GM11168 (cell line): ENCODE data around the gene TXLNB.
"Not testable (repeated sequence)": the region's sequence is repeated elsewhere in the genome, so short reads cannot be mapped to it uniquely, and the experiment has no call there.

ENCODE experiments used
- in situ Hi-C: fragments of 300-500 bp; cut with MboI; formaldehyde crosslinking; loops from one replicate; pipeline ENCODE4 v1.12.0; 2022; ENCODE audit warnings: low sequenced_read_pairs; ENCODE audit not compliant: unreplicated experiment

Gene TXLNB

GRCh38 chr6:139242457-139243240 is 49.1 kb downstream of the TXLNB start:
- in situ Hi-C loops: no loop called here

- in situ Hi-C loops: no loop called here
These were observed 51.4 kb downstream of the TXLNB start for GRCh38 chr6:139240161-139241010.

- in situ Hi-C loops: no loop called here
These were observed 52.7 kb downstream of the TXLNB start for GRCh38 chr6:139239064-139239463.

GRCh38 chr6:139236105-139236504 is 55.7 kb downstream of the TXLNB start:
- in situ Hi-C loops: no loop called here

- in situ Hi-C loops: no loop called here
These were observed 56.1 kb downstream of the TXLNB start for GRCh38 chr6:139235661-139236060.

GRCh38 chr6:139234193-139234592 is 57.6 kb downstream of the TXLNB start:
- in situ Hi-C loops: not testable (repeated sequence)

GRCh38 chr6:139231206-139231605 is 60.6 kb downstream of the TXLNB start:
- in situ Hi-C loops: no loop called here

- in situ Hi-C loops: no loop called here
These were observed 61.4 kb downstream of the TXLNB start for GRCh38 chr6:139230391-139230840.

GRCh38 chr6:139228387-139228786 is 63.4 kb downstream of the TXLNB start:
- in situ Hi-C loops: loop anchor here (10.0 kb wide), 1 partner anchor 126 kb away; no protein-coding TSS in a partner anchor

- in situ Hi-C loops: loop anchor here (10.0 kb wide), 1 partner anchor 135 kb away; no protein-coding TSS in a partner anchor
These were observed 72.1 kb downstream of the TXLNB start for GRCh38 chr6:139219746-139220145.

- in situ Hi-C loops: no loop called here
These were observed 72.5 kb downstream of the TXLNB start for GRCh38 chr6:139219271-139219729.

GRCh38 chr6:139212460-139212859 is 79.3 kb downstream of the TXLNB start:
- in situ Hi-C loops: not testable (repeated sequence)

- in situ Hi-C loops: not testable (repeated sequence)
These were observed 81.0 kb downstream of the TXLNB start for GRCh38 chr6:139210766-139211165.

- in situ Hi-C loops: no loop called here
These were observed 86.0 kb downstream of the TXLNB start for GRCh38 chr6:139205843-139206242.

GRCh38 chr6:139204978-139205377 is 86.8 kb downstream of the TXLNB start:
- in situ Hi-C loops: no loop called here

GRCh38 chr6:139201378-139201777 is 90.4 kb downstream of the TXLNB start:
- in situ Hi-C loops: no loop called here

- in situ Hi-C loops: no loop called here
These were observed 93.1 kb downstream of the TXLNB start for GRCh38 chr6:139198529-139199288.

GRCh38 chr6:139194740-139195139 is 97.1 kb downstream of the TXLNB start:
- in situ Hi-C loops: no loop called here
